PFSK-1 (cell line): ENCODE data around the gene MMP20.

Source experiments
- FOXP2 ChIP-seq: optimal IDR thresholded peaks from 2 replicates; pipeline ENCODE3; 2011; ENCODE audit warnings: borderline replicate concordance, control low read depth, inconsistent platforms; ENCODE audit not compliant: insufficient read depth; ENCODE audit errors: extremely low read length, extremely low read depth
- POLR2AphosphoS5 ChIP-seq: IDR thresholded peaks from 2 replicates; pipeline ENCODE4 v1.6.1; 2012; ENCODE audit warnings: low read depth, mild to moderate bottlenecking, control low read depth, low read length, moderate library complexity
- REST ChIP-seq, 2 experiments: IDR thresholded peaks; 2 replicates each; pipeline versions ENCODE4 v1.6.1 to v1.8.0; 2011 to 2012; ENCODE audit warnings: low read depth in 2 of 2, low read length in 2 of 2, control low read depth in 1 of 2, inconsistent platforms in 1 of 2, mild to moderate bottlenecking in 1 of 2, moderate library complexity in 1 of 2; ENCODE audit not compliant: insufficient read depth in 1 of 2
- SIN3A ChIP-seq: IDR thresholded peaks from 2 replicates; pipeline ENCODE4 v1.6.1; 2012; ENCODE audit warnings: mild to moderate bottlenecking, low read length, moderate library complexity, borderline replicate concordance; ENCODE audit not compliant: insufficient read depth
- TAF1 ChIP-seq: IDR thresholded peaks from 2 replicates; pipeline ENCODE4 v1.6.1; 2012; ENCODE audit warnings: low read length, control low read depth, borderline replicate concordance; ENCODE audit not compliant: insufficient read depth

The MMP20 gene

GRCh38 chr11:102573851-102574250 is 51.3 kb downstream of the MMP20 start:
- no peak for TF ChIP-seq FOXP2
- no peak for TF ChIP-seq TAF1
- no peak for TF ChIP-seq REST (IDR thresholded peaks at IDR 0.05; ENCODE audit: insufficient read depth in 1 of 2, low read depth in 2 of 2, low read length in 2 of 2)
- no peak for TF ChIP-seq SIN3A
- TF ChIP-seq POLR2AphosphoS5, result no peak

GRCh38 chr11:102572554-102573220 is 52.4 kb downstream of the MMP20 start:
- no peak for TF ChIP-seq TAF1
- TF ChIP-seq FOXP2, result no peak
- no peak for TF ChIP-seq POLR2AphosphoS5
- no peak for TF ChIP-seq SIN3A
- TF ChIP-seq REST (IDR thresholded peaks at IDR 0.05; ENCODE audit: insufficient read depth in 1 of 2, low read depth in 2 of 2, low read length in 2 of 2), result no peak

- TF ChIP-seq POLR2AphosphoS5, result no peak
- no peak for TF ChIP-seq SIN3A
- TF ChIP-seq FOXP2, result no peak
- no peak for TF ChIP-seq REST (IDR thresholded peaks at IDR 0.05; ENCODE audit: insufficient read depth in 1 of 2, low read depth in 2 of 2, low read length in 2 of 2)
- TF ChIP-seq TAF1, result no peak
Measured at GRCh38 chr11:102568851-102569250, 56.3 kb downstream of the MMP20 start.

- TF ChIP-seq TAF1 (no peak), POLR2AphosphoS5 (no peak), SIN3A (no peak), REST (IDR thresholded peaks at IDR 0.05; ENCODE audit: insufficient read depth in 1 of 2, low read depth in 2 of 2, low read length in 2 of 2) (no peak), FOXP2 (no peak)
Measured at GRCh38 chr11:102566112-102566511, 59.0 kb downstream of the MMP20 start.
